Caco-2 (cell line): ENCODE results near the gene TRAK2. TPM values are rescaled to one million over a fixed set of nuclear protein-coding genes. Genes with fewer than 3 reads are reported as not detected.

Experiments
- BruUV-seq: library from RNA; stranded (reverse); fragments of 400-500 nt; replicated peaks from 2 replicates; lab custom pipeline; 2021; lab: Mats Ljungman, UMichigan
- CTCF ChIA-PET: fragments of 300-600 bp; sonication (Branson Sonifier 250); formaldehyde crosslinking; loops from one replicate; lab custom pipeline; 2022; ENCODE audit warnings: antibody characterized with exemption; lab: Charles Lee
- POLR2A ChIA-PET: fragments of 300-600 bp; sonication (Branson Sonifier 250); formaldehyde crosslinking; loops from one replicate; lab custom pipeline; 2022; ENCODE audit warnings: antibody characterized with exemption; lab: Charles Lee
- DNase-seq, 2 experiments: peaks; one replicate each; pipeline versions ENCODE4 v3.0.0 to v3.0.0-alpha.2; 2020 to 2022
- H3K27me3 ChIP-seq: replicated peaks from 2 replicates; pipeline ENCODE4 v1.6.0; 2011; ENCODE audit warnings: low read length; ENCODE audit not compliant: control insufficient read depth, insufficient read depth
- H3K36me3 ChIP-seq: 2 replicates; pipeline ENCODE4 v1.5.1; 2011; ENCODE audit warnings: low read length; ENCODE audit not compliant: control insufficient read depth, insufficient read depth
- H3K4me1 ChIP-seq: fragments of 250-450 bp; sonication (Bioruptor Pico); 2 replicates; pipeline ENCODE4 v1.5.1; 2020; ENCODE audit warnings: mild to moderate bottlenecking
- H3K4me3 ChIP-seq: 2 replicates; pipeline ENCODE4 v1.5.1; 2011; ENCODE audit warnings: low read depth, mild to moderate bottlenecking, control low read depth, low read length
- H3K9me3 ChIP-seq: fragments of 250-450 bp; sonication (Bioruptor Pico); 2 replicates; pipeline ENCODE4 v1.5.1; 2020; ENCODE audit warnings: mild to moderate bottlenecking, moderate library complexity
- H3K27ac Mint-ChIP-seq: one replicate; pipeline ENCODE4 v1.8.0; 2022; ENCODE audit warnings: mixed read lengths; ENCODE audit not compliant: unreplicated experiment
- H3K27me3 Mint-ChIP-seq: one replicate; pipeline ENCODE4 v1.8.0; 2022; ENCODE audit warnings: mixed read lengths; ENCODE audit not compliant: insufficient read depth, unreplicated experiment
- H3K36me3 Mint-ChIP-seq: one replicate; pipeline ENCODE4 v1.8.0; 2022; ENCODE audit warnings: mild to moderate bottlenecking, mixed read lengths; ENCODE audit not compliant: insufficient read depth, unreplicated experiment
- H3K4me1 Mint-ChIP-seq: one replicate; pipeline ENCODE4 v1.8.0; 2022; ENCODE audit warnings: low read depth, mixed read lengths; ENCODE audit not compliant: unreplicated experiment
- H3K4me3 Mint-ChIP-seq: one replicate; pipeline ENCODE4 v1.8.0; 2022; ENCODE audit warnings: mild to moderate bottlenecking, moderate library complexity, mixed read lengths; ENCODE audit not compliant: unreplicated experiment
- H3K9me3 Mint-ChIP-seq: one replicate; pipeline ENCODE4 v1.8.0; 2022; ENCODE audit warnings: mixed read lengths; ENCODE audit not compliant: unreplicated experiment
- CTCF ChIP-seq, 2 experiments: fragments of 200-600 bp in 1 of 2; IDR thresholded peaks; 1 replicate in 1 of 2; 2 replicates in 1 of 2; pipeline versions ENCODE4 v1.5.1 to v1.8.0; 2011 to 2022; ENCODE audit warnings: antibody characterized with exemption in 1 of 2, control low read depth in 1 of 2, inconsistent platforms in 1 of 2, low read depth in 1 of 2, low read length in 1 of 2, mild to moderate bottlenecking in 1 of 2, moderate library complexity in 1 of 2; ENCODE audit not compliant: insufficient read depth in 1 of 2, severe bottlenecking in 1 of 2, unreplicated experiment in 1 of 2
- intact Hi-C: fragments of 100-400 bp; cut with micrococcal nuclease; formaldehyde crosslinking; loops from one replicate; pipeline ENCODE4 v1.10.0; 2022; ENCODE audit not compliant: unreplicated experiment
- total RNA-seq: library from RNA; stranded (reverse); gene quantifications from 2 replicates; pipeline ENCODE4 v1.2.3, GENCODE V29; 2022

TRAK2 gene
- total RNA-seq, 1 experiment from 2014 or later = 23.2 TPM

GRCh38 chr2:201401815-201402214 is 49.4 kb downstream of the TRAK2 start:
- Mint-ChIP-seq H3K27me3 (no peaks in the 10 kb centered on the region), H3K36me3 (peaks cover 8% of the 10 kb centered on the region), H3K9me3 (no peaks in the 10 kb centered on the region), H3K4me3 (no peak overlapping the region), H3K27ac (no peak overlapping the region), H3K4me1 (no peaks in the 10 kb centered on the region)
- intact Hi-C loops = no loop called here
- CTCF ChIA-PET = no interaction called here
- POLR2A ChIA-PET = no interaction called here
- no TSS peak for BruUV-seq
- H3K27me3 ChIP-seq = no peaks in the 10 kb centered on the region
- no peaks in the 10 kb centered on the region; the same call in 1 of the 2 replicates for H3K36me3 ChIP-seq
- no peak overlapping the region for H3K4me3 ChIP-seq
- H3K4me1 ChIP-seq = no peaks in the 10 kb centered on the region
- TF ChIP-seq CTCF (IDR thresholded peaks at IDR 0.05; ENCODE audit: insufficient read depth in 1 of 2, low read depth in 1 of 2, low read length in 1 of 2, severe bottlenecking in 1 of 2, unreplicated experiment in 1 of 2) = no peak
- DNase-seq = no peak
- no peaks in the 10 kb centered on the region for H3K9me3 ChIP-seq

GRCh38 chr2:201396595-201396994 is 54.7 kb downstream of the TRAK2 start:
- CTCF ChIA-PET = no interaction called here
- Mint-ChIP-seq H3K4me3 (no peak overlapping the region), H3K4me1 (no peaks in the 10 kb centered on the region), H3K36me3 (peaks cover 8% of the 10 kb centered on the region), H3K27me3 (no peaks in the 10 kb centered on the region), H3K9me3 (no peaks in the 10 kb centered on the region), H3K27ac (no peak overlapping the region)
- Histone ChIP-seq H3K4me3 (no peak overlapping the region), H3K9me3 (no peaks in the 10 kb centered on the region), H3K27me3 (no peaks in the 10 kb centered on the region), H3K4me1 (no peaks in the 10 kb centered on the region), H3K36me3 (peaks cover 1% of the 10 kb centered on the region; the same call in 1 of the 2 replicates)
- no peak for DNase-seq
- intact Hi-C loops = no loop called here
- BruUV-seq = no TSS peak
- POLR2A ChIA-PET = no interaction called here
- TF ChIP-seq CTCF (IDR thresholded peaks at IDR 0.05; ENCODE audit: insufficient read depth in 1 of 2, low read depth in 1 of 2, low read length in 1 of 2, severe bottlenecking in 1 of 2, unreplicated experiment in 1 of 2) = no peak

- H3K27me3 Mint-ChIP-seq = no peaks in the 10 kb centered on the region
- CTCF ChIA-PET = no interaction called here
Measured at GRCh38 chr2:201383136-201383535, 68.1 kb downstream of the TRAK2 start.

More at GRCh38 chr2:201383136-201383535, 68.1 kb downstream of the TRAK2 start:
- no peak overlapping the region for H3K27ac Mint-ChIP-seq
- no peaks in the 10 kb centered on the region for H3K27me3 ChIP-seq
- BruUV-seq = no TSS peak
- intact Hi-C loops = no loop called here
- DNase-seq = no peak
- no peaks in the 10 kb centered on the region for H3K9me3 Mint-ChIP-seq
- H3K36me3 ChIP-seq = peaks cover 5% of the 10 kb centered on the region
- no peak overlapping the region for H3K4me3 Mint-ChIP-seq
- H3K4me3 ChIP-seq = no peak overlapping the region
- peaks cover 17% of the 10 kb centered on the region for H3K36me3 Mint-ChIP-seq
- H3K4me1 ChIP-seq = no peaks in the 10 kb centered on the region
- POLR2A ChIA-PET = no interaction called here
- no peaks in the 10 kb centered on the region for H3K9me3 ChIP-seq
- no peaks in the 10 kb centered on the region for H3K4me1 Mint-ChIP-seq
- TF ChIP-seq CTCF (IDR thresholded peaks at IDR 0.05; ENCODE audit: insufficient read depth in 1 of 2, low read depth in 1 of 2, low read length in 1 of 2, severe bottlenecking in 1 of 2, unreplicated experiment in 1 of 2) = no peak
